ENCODE measurements around the gene ZNF548. TPM values are rescaled to one million over a fixed set of nuclear protein-coding genes. Genes with fewer than 3 reads are reported as not detected.

Gene ZNF548
- total RNA-seq (2021): 13.0 and 13.9 TPM in 2 replicates
- long read RNA-seq, transcript ZNF548-201 (4 exons, 2,115 nt): major isoform, 23 of 30 reads
- long read RNA-seq, partial matches to known transcripts: 2 of 30 reads
- long read RNA-seq, other reads (novel, unspliced or antisense): 1 of 30 reads

DNA sequence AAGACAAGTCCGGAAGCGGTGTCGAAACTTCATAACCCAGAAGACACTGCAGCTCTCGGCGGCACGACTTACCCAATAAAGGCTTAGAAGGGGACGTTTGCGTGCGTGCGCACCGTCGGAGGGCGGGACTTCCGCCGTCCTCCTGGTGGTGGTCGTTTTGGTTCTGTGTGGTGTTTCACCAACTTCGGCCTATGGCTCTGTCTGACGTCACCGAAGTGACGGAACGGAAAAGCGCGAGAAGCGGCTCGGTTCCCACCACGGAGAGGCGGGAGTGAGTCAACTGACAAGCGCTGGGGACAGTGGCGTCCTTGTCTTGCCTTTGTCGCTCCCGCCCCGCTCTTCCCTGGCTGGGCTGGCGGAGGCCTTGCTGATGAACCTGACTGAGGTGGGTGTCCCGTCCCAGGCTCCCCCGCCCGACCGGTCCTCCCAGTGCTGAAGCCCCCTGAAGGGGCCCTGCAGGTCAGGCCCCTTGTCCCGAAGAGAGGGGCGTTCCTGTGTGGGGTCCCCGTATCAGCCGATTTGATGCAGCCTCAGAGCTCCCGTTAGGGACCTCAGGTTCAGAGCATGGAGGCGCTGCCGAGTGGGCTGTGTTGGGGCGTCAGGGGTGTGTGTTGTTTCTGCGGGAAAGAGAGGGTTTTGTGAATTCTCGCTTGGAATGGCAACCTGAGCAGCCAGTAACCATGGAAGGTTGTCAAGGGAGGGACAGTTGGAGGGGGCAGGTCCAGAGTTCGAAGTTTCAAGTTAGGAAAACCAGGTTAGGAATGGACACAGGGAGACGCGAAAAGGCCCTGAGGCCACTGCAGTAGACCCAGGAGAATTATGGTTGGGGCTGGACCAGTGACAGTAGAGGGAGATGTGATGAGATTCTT is at the start of gene ZNF548:
Gene ZNF548 (plus strand): TSS at position 125 of the 869 bp plus-strand sequence. CDS start 246 bp downstream, at position 371.
- peaks cover 6% of the 10 kb centered on the region for H3K23me2 ChIP-seq (ENCODE audit: insufficient read length, low read depth, low read length, poor library complexity, severe bottlenecking)
- no peaks in the 10 kb centered on the region for H3K27me3 ChIP-seq (ENCODE audit: insufficient read depth, low read length)
- H3K27ac Mint-ChIP-seq: peak within 1 kb of the TSS; percentile 42 to 98 (median 96); a peak in 5 of 7 replicates
- no peaks in the 10 kb centered on the region for H3K9me3 Mint-ChIP-seq
- H3K23ac ChIP-seq (ENCODE audit: insufficient read length, low read depth, low read length): no peak within 1 kb of the TSS
- H4K91ac ChIP-seq (ENCODE audit: insufficient read length, low read depth, low read length): no peak within 1 kb of the TSS
- peaks cover 13% of the 10 kb centered on the region in 2 experiments for H3K4me1 Mint-ChIP-seq
- WGBS (ENCODE audit: extremely low coverage, insufficient read length, low lambda C conversion rate): no CpG with 5 or more reads among the region's 50 CpGs
- H2BK5ac ChIP-seq (ENCODE audit: insufficient read length, low read length): no peak within 1 kb of the TSS
- no peak within 1 kb of the TSS for H2BK20ac ChIP-seq (ENCODE audit: low read depth, low read length, poor library complexity, severe bottlenecking)
- H3K56ac ChIP-seq (ENCODE audit: insufficient read length, low read depth, low read length): no peak within 1 kb of the TSS
- H3K79me2 ChIP-seq (ENCODE audit: insufficient read depth, low read length): peaks cover 10% of the 10 kb centered on the region; the same call in 1 of the 2 replicates
- no peaks in the 10 kb centered on the region for H4K20me1 ChIP-seq (ENCODE audit: control insufficient read depth, insufficient read depth, insufficient read length)
- peak within 1 kb of the TSS; percentile 45 for H3K18ac ChIP-seq (ENCODE audit: insufficient read length, low read depth, low read length)
- TF ChIP-seq, protein P1, sequence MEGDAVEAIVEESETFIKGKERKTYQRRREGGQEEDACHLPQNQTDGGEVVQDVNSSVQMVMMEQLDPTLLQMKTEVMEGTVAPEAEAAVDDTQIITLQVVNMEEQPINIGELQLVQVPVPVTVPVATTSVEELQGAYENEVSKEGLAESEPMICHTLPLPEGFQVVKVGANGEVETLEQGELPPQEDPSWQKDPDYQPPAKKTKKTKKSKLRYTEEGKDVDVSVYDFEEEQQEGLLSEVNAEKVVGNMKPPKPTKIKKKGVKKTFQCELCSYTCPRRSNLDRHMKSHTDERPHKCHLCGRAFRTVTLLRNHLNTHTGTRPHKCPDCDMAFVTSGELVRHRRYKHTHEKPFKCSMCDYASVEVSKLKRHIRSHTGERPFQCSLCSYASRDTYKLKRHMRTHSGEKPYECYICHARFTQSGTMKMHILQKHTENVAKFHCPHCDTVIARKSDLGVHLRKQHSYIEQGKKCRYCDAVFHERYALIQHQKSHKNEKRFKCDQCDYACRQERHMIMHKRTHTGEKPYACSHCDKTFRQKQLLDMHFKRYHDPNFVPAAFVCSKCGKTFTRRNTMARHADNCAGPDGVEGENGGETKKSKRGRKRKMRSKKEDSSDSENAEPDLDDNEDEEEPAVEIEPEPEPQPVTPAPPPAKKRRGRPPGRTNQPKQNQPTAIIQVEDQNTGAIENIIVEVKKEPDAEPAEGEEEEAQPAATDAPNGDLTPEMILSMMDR (conservative IDR thresholded peaks at IDR 0.05): peak; percentile 27; the same call in 2 of the 3 replicates
- peak within 1 kb of the TSS; percentile 92 to 96 for H3K4me3 Mint-ChIP-seq
- H4K5ac ChIP-seq (ENCODE audit: insufficient read length, low read depth, low read length): no peak within 1 kb of the TSS
- no peaks in the 10 kb centered on the region for H3K9me3 ChIP-seq (ENCODE audit: control insufficient read depth, low read depth, low read length)
- H2BK15ac ChIP-seq (ENCODE audit: low read depth, low read length): no peak within 1 kb of the TSS
- H2BK12ac ChIP-seq (ENCODE audit: insufficient read length, low read depth, low read length): no peak within 1 kb of the TSS
- no peaks in the 10 kb centered on the region for H3K79me1 ChIP-seq (ENCODE audit: insufficient read depth, low read depth, low read length, poor library complexity, severe bottlenecking)
- peak within 1 kb of the TSS; percentile 89 for H3K4me2 ChIP-seq (ENCODE audit: insufficient read depth, insufficient read length, low read length)
- peak within 1 kb of the TSS; percentile 52 for H2AFZ ChIP-seq (ENCODE audit: low read length)
- H3K4me1 ChIP-seq (ENCODE audit: insufficient read depth, low read length): no peaks in the 10 kb centered on the region
- no peak within 1 kb of the TSS for H3K4ac ChIP-seq (ENCODE audit: low read depth, low read length)
- H2AK5ac ChIP-seq (ENCODE audit: insufficient read length, low read length): no peak within 1 kb of the TSS
- peak; percentile 100 for DNase-seq
- peaks cover 16% of the 10 kb centered on the region for H3K27me3 Mint-ChIP-seq (ENCODE audit: low read depth)
- H3T11ph ChIP-seq (ENCODE audit: low read length): no peak within 1 kb of the TSS
- no peak within 1 kb of the TSS for H4K8ac ChIP-seq (replicated peaks; ENCODE audit: insufficient read length, low read depth, low read length)
- H2BK120ac ChIP-seq (ENCODE audit: low read depth, low read length, poor library complexity, severe bottlenecking): no peak within 1 kb of the TSS
- H3K14ac ChIP-seq (ENCODE audit: insufficient read depth, low read length): peak within 1 kb of the TSS; percentile 28; the same call in 1 of the 2 replicates
- peak within 1 kb of the TSS; percentile 77 for H3K9ac ChIP-seq (ENCODE audit: extremely low read depth, insufficient read length, low read length)
- H3K36me3 Mint-ChIP-seq (ENCODE audit: insufficient read depth in 1 of 3, low read depth in 3 of 3): peaks cover 0 to 5% (median 2%) of the 10 kb centered on the region in 3 experiments; a peak in 2 of 7 replicates
- no peak within 1 kb of the TSS for H3K27ac ChIP-seq (ENCODE audit: insufficient read length, low read depth, low read length)
